Progenitor cell of endocrine pancreas (in vitro differentiated cells): ENCODE measurements around the gene FRZB. TPM values are rescaled to one million over a fixed set of nuclear protein-coding genes. Genes with fewer than 3 reads are reported as not detected.

Experiments used
- DNase-seq: peaks from one replicate; pipeline ENCODE4 v3.0.0; 2021; ENCODE audit warnings: low spot score; ENCODE audit not compliant: unreplicated experiment
- H3K27ac Mint-ChIP-seq: 2 replicates; pipeline ENCODE4 v1.8.0; 2021; ENCODE audit warnings: mild to moderate bottlenecking, moderate library complexity, mixed read lengths
- H3K27me3 Mint-ChIP-seq: 2 replicates; pipeline ENCODE4 v1.8.0; 2021; ENCODE audit warnings: mixed read lengths
- H3K36me3 Mint-ChIP-seq: 2 replicates; pipeline ENCODE4 v1.8.0; 2022; ENCODE audit warnings: mixed read lengths; ENCODE audit not compliant: insufficient read depth
- H3K4me1 Mint-ChIP-seq: 2 replicates; pipeline ENCODE4 v1.8.0; 2021; ENCODE audit warnings: low read depth, mixed read lengths
- H3K4me3 Mint-ChIP-seq: 2 replicates; pipeline ENCODE4 v1.8.0; 2021; ENCODE audit warnings: low read depth, mild to moderate bottlenecking, moderate library complexity, mixed read lengths
- H3K9me3 Mint-ChIP-seq: 2 replicates; pipeline ENCODE4 v1.8.0; 2021; ENCODE audit warnings: low read depth, mixed read lengths
- CTCF ChIP-seq: fragments of 200-600 bp; sonication (generic); IDR thresholded peaks from one replicate; pipeline ENCODE4 v1.5.0; 2021; ENCODE audit warnings: antibody characterized with exemption, mild to moderate bottlenecking; ENCODE audit not compliant: unreplicated experiment
- total RNA-seq: library from RNA; stranded (reverse); gene quantifications from 2 replicates; pipeline ENCODE4 v1.2.1, GENCODE V29; 2021

Gene FRZB
- total RNA-seq, 1 donor from 2014 or later = 38.2 TPM

GRCh38 chr2:182816866-182817265 is 49.6 kb downstream of the FRZB start:
- peak overlapping the region; percentile 17 for H3K27ac Mint-ChIP-seq
- H3K4me1 Mint-ChIP-seq = peaks cover 37% of the 10 kb centered on the region
- H3K36me3 Mint-ChIP-seq = no peaks in the 10 kb centered on the region
- no peak overlapping the region for H3K4me3 Mint-ChIP-seq
- peaks cover 3% of the 10 kb centered on the region for H3K9me3 Mint-ChIP-seq
- H3K27me3 Mint-ChIP-seq = no peaks in the 10 kb centered on the region
- no peak for DNase-seq
- TF ChIP-seq CTCF = no peak

- H3K27ac Mint-ChIP-seq = no peak overlapping the region
- no peak overlapping the region for H3K4me3 Mint-ChIP-seq
- no peaks in the 10 kb centered on the region for H3K27me3 Mint-ChIP-seq
- H3K36me3 Mint-ChIP-seq = no peaks in the 10 kb centered on the region
- no peak for DNase-seq
- peaks cover 3% of the 10 kb centered on the region for H3K9me3 Mint-ChIP-seq
- no peak for TF ChIP-seq CTCF
- peaks cover 27% of the 10 kb centered on the region for H3K4me1 Mint-ChIP-seq
Observed at GRCh38 chr2:182814804-182815203, 51.6 kb downstream of the FRZB start.

GRCh38 chr2:182814380-182814779 is 52.1 kb downstream of the FRZB start:
- peaks cover 3% of the 10 kb centered on the region for H3K9me3 Mint-ChIP-seq
- H3K36me3 Mint-ChIP-seq = no peaks in the 10 kb centered on the region
- H3K4me3 Mint-ChIP-seq = no peak overlapping the region
- peaks cover 24% of the 10 kb centered on the region for H3K4me1 Mint-ChIP-seq
- no peak overlapping the region for H3K27ac Mint-ChIP-seq
- no peak for DNase-seq
- H3K27me3 Mint-ChIP-seq = no peaks in the 10 kb centered on the region
- TF ChIP-seq CTCF = no peak

GRCh38 chr2:182810087-182810486 is 56.4 kb downstream of the FRZB start:
- Mint-ChIP-seq H3K4me1 (peaks cover under 1% of the 10 kb centered on the region), H3K4me3 (no peak overlapping the region), H3K27ac (no peak overlapping the region), H3K36me3 (no peaks in the 10 kb centered on the region), H3K9me3 (peaks cover 3% of the 10 kb centered on the region), H3K27me3 (no peaks in the 10 kb centered on the region)
- no peak for DNase-seq
- no peak for TF ChIP-seq CTCF

- no peak for DNase-seq
- no peak overlapping the region for H3K4me3 Mint-ChIP-seq
- H3K27me3 Mint-ChIP-seq = no peaks in the 10 kb centered on the region
- no peak for TF ChIP-seq CTCF
- no peaks in the 10 kb centered on the region for H3K36me3 Mint-ChIP-seq
- no peaks in the 10 kb centered on the region for H3K9me3 Mint-ChIP-seq
- no peak overlapping the region for H3K27ac Mint-ChIP-seq
- peaks cover 6% of the 10 kb centered on the region for H3K4me1 Mint-ChIP-seq
Observed at GRCh38 chr2:182807319-182807718, 59.1 kb downstream of the FRZB start.
